Activated T-cell treated with anti-CD3 and anti-CD28 coated beads for 24 hours (primary cell): ENCODE data around the gene CRIM1.

Source experiments
- DNase-seq: peaks from one replicate; pipeline ENCODE4 v3.0.0-alpha.2; 2020; ENCODE audit warnings: low read depth

CRIM1 gene

GRCh38 chr2:36520431-36520830, 164.9 kb downstream of the CRIM1 start:
- DNase-seq: no peak

- DNase-seq: no peak
These were observed 167.6 kb downstream of the CRIM1 start for GRCh38 chr2:36523153-36523552.

- DNase-seq: no peak
These were observed 169.7 kb downstream of the CRIM1 start for GRCh38 chr2:36525245-36525644.

- no peak for DNase-seq
These were observed 170.6 kb downstream of the CRIM1 start for GRCh38 chr2:36526226-36526625.

GRCh38 chr2:36528274-36528673, 172.7 kb downstream of the CRIM1 start:
- no peak for DNase-seq

- DNase-seq: no peak
These were observed 173.3 kb downstream of the CRIM1 start for GRCh38 chr2:36528766-36529392.

GRCh38 chr2:36530178-36530982, 174.8 kb downstream of the CRIM1 start:
- DNase-seq: no peak

- no peak for DNase-seq
These were observed 175.4 kb downstream of the CRIM1 start for GRCh38 chr2:36530983-36531354.

GRCh38 chr2:36534275-36534799, 178.8 kb downstream of the CRIM1 start:
- DNase-seq: no peak

GRCh38 chr2:36535099-36535498, 179.5 kb downstream of the CRIM1 start:
- DNase-seq: no peak

- DNase-seq: no peak
These were observed 181.2 kb downstream of the CRIM1 start for GRCh38 chr2:36536776-36537175.

GRCh38 chr2:36538335-36538734, 182.8 kb downstream of the CRIM1 start:
- DNase-seq: no peak

GRCh38 chr2:36539631-36540030, 184.1 kb downstream of the CRIM1 start:
- DNase-seq: no peak

- no peak for DNase-seq
These were observed 185.6 kb downstream of the CRIM1 start for GRCh38 chr2:36540986-36541754.

- no peak for DNase-seq
These were observed 186.5 kb downstream of the CRIM1 start for GRCh38 chr2:36541891-36542595.

GRCh38 chr2:36544638-36545338, 189.2 kb downstream of the CRIM1 start:
- no peak for DNase-seq

GRCh38 chr2:36545871-36546416, 190.4 kb downstream of the CRIM1 start:
- no peak for DNase-seq

- no peak for DNase-seq
These were observed 192.3 kb downstream of the CRIM1 start for GRCh38 chr2:36547906-36548305.

- no peak for DNase-seq
These were observed 193.6 kb downstream of the CRIM1 start for GRCh38 chr2:36549165-36549574.

GRCh38 chr2:36550006-36550405, 194.4 kb downstream of the CRIM1 start:
- no peak for DNase-seq

- no peak for DNase-seq
These were observed 198.1 kb downstream of the CRIM1 start for GRCh38 chr2:36553683-36554082.
